Thyroid gland (tissue), 4 donors: Measurements from ENCODE around the gene SUCNR1. TPM values are rescaled to one million over a fixed set of nuclear protein-coding genes. Genes with fewer than 3 reads are reported as not detected.

ENCODE experiments used
- DNase-seq, 2 donors: peaks; one replicate each; pipeline ENCODE4 v3.0.0-alpha.2; 2019
- H3K27ac ChIP-seq, 3 donors: fragments of 200-600 bp; sonication (generic); 1 replicate in 2 of 3; 2 replicates in 1 of 3; pipeline ENCODE4 v1.5.1; 2016 to 2019; ENCODE audit warnings: mild to moderate bottlenecking in 1 of 3, moderate library complexity in 1 of 3
- H3K27me3 ChIP-seq: fragments of 200-600 bp; sonication (generic); one replicate; pipeline ENCODE4 v1.5.1; 2019
- H3K36me3 ChIP-seq, 2 donors: fragments of 200-600 bp; sonication (generic); one replicate each; pipeline ENCODE4 v1.5.1; 2016 to 2019
- H3K4me1 ChIP-seq, 2 donors: fragments of 200-600 bp; sonication (generic); one replicate each; pipeline ENCODE4 v1.5.1; 2017 to 2019
- H3K4me3 ChIP-seq, 3 donors: fragments of 200-600 bp; sonication (generic); replicated peaks in 1 of 3; 1 replicate in 2 of 3; 2 replicates in 1 of 3; pipeline ENCODE4 v1.5.1; 2016; ENCODE audit warnings: mild to moderate bottlenecking in 1 of 3
- H3K9me3 ChIP-seq: fragments of 200-600 bp; sonication (generic); one replicate; pipeline ENCODE4 v1.5.1; 2017
- POLR2A ChIP-seq, 2 donors: fragments of 450-650 bp; IDR thresholded peaks; one replicate each; pipeline ENCODE4 v1.6.1; 2017; ENCODE audit warnings: antibody characterized with exemption in 2 of 2, mild to moderate bottlenecking in 2 of 2, moderate library complexity in 1 of 2
- WGBS, 2 donors: methylation state at CpG; one replicate each; pipeline ENCODE4 v1.1.5; 2017; 5-methylcytosine and 5-hydroxymethylcytosine counted together
- intact Hi-C: fragments of 100-400 bp; cut with DNase I; formaldehyde crosslinking; loops from one replicate; pipeline ENCODE4 v1.15.1; 2023
- total RNA-seq, 4 donors: library from RNA; depleted of rRNA; stranded (reverse); fragments of >200 nt; gene quantifications; one replicate each; pipeline ENCODE4 v1.2.3, GENCODE V29; 2016
- TF ChIP-seq, protein P1 (sequence below), 6 experiments: fragments of 200-600 bp in 3 of 6; fragments of 450-650 bp in 3 of 6; sonication (generic) in 3 of 6; IDR thresholded peaks; one replicate each; pipeline ENCODE4 v1.5.1; 2016 to 2019; ENCODE audit warnings: antibody characterized with exemption in 6 of 6, mild to moderate bottlenecking in 2 of 6, inconsistent platforms in 1 of 6, moderate library complexity in 1 of 6

Gene SUCNR1
- total RNA-seq, 4 donors from 2014 or later = 9.0 to 12.4 (median 10.4) TPM

DNA sequence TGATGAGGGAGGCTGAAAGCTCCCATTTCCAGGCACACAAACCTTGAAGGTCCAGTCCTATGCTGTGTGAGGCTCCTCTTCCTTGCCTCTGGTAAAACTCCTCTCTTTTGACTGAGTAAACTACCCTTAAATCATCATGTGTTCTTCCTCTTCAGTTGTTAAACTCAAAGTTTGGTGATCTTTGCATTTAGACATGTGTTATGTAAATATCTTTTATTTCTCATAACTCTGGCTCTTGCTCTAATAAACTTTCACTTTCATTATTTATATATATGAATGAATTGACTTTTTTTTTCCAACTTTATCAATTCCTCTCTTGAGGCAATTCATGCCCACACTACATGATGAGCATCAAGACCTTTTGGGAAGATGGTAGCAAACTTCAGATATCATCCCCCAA, 26.6 kb downstream of the SUCNR1 start:
- Histone ChIP-seq H3K9me3 (no peaks in the 10 kb centered on the region), H3K4me1 (peaks cover 0 to 5% of the 10 kb centered on the region in 2 donors), H3K27ac (no peak overlapping the region), H3K4me3 (no peak overlapping the region), H3K27me3 (no peaks in the 10 kb centered on the region), H3K36me3 (no peaks in the 10 kb centered on the region)
- no peak for TF ChIP-seq POLR2A (IDR thresholded peaks at IDR 0.05)
- TF ChIP-seq, protein P1, sequence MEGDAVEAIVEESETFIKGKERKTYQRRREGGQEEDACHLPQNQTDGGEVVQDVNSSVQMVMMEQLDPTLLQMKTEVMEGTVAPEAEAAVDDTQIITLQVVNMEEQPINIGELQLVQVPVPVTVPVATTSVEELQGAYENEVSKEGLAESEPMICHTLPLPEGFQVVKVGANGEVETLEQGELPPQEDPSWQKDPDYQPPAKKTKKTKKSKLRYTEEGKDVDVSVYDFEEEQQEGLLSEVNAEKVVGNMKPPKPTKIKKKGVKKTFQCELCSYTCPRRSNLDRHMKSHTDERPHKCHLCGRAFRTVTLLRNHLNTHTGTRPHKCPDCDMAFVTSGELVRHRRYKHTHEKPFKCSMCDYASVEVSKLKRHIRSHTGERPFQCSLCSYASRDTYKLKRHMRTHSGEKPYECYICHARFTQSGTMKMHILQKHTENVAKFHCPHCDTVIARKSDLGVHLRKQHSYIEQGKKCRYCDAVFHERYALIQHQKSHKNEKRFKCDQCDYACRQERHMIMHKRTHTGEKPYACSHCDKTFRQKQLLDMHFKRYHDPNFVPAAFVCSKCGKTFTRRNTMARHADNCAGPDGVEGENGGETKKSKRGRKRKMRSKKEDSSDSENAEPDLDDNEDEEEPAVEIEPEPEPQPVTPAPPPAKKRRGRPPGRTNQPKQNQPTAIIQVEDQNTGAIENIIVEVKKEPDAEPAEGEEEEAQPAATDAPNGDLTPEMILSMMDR (IDR thresholded peaks at IDR 0.05) = no peak
- no peak for DNase-seq
- intact Hi-C loops = no loop called here

DNA sequence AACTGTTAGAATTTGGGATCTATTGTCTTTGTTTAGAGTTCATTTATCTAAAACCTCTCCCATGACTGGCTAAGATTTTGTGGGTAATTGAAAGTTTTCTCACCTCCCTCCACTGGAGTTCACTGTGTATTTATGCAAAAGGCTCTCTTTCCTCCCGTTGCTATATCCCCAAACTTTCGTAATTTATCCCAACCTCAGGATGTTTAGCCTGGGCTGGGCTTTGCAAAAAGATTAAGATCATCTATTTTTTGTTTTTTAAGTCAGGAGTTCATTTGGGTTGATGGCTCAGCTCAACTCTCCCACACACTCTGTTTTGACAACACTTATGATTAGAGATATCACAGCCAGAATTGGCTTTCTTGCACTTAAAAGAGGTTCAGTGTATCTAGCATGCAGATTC, 27.0 kb downstream of the SUCNR1 start:
- no peak for DNase-seq
- peak overlapping the region in 1 of 3 donors; percentile 60 for H3K27ac ChIP-seq
- WGBS, 2 donors = 33 to 42% methylated on average over 2 of the region's 2 CpGs
- H3K4me3 ChIP-seq = no peak overlapping the region
- intact Hi-C loops = no loop called here
- H3K36me3 ChIP-seq = no peaks in the 10 kb centered on the region
- TF ChIP-seq, protein P1 (IDR thresholded peaks at IDR 0.05) = no peak
- no peak for TF ChIP-seq POLR2A (IDR thresholded peaks at IDR 0.05)
- H3K9me3 ChIP-seq = no peaks in the 10 kb centered on the region
- peaks cover 0 to 5% of the 10 kb centered on the region in 2 donors for H3K4me1 ChIP-seq
- H3K27me3 ChIP-seq = no peaks in the 10 kb centered on the region

DNA sequence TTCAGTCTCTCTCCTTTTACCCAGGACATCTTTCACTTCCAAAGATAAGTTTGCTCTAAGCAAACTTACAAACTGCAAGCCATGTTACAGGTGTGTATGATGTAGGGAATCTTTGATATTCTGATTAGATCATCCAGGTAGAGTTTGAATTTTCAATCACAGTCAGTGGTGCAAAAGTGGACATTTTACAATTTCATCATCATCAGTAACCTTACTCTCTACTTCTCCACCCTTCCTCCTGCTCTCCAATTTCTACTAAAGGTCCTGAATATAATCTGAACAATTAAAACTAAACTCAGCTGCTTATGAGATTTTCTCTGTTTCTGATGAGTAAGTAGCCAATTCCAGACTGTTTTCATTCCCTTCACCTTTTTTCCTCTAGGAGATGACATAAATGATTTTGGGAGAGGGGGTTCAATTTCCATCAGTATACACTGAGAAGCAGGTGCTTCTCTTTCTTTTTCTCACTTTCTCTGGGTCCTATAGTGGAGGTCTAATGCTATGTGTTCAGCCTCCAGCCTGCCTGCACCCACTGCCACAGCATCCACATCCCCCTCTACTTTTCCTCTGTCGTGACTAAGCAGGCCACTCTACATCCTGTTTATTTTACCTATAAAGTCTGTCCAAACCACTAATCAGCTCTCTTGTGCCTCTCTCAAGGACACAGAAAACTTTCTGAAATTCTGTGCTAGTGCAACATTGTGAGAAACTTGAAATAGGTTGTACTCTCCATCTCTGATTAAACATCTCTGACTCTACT, 27.6 kb downstream of the SUCNR1 start:
- no peaks in the 10 kb centered on the region for H3K36me3 ChIP-seq
- no peak overlapping the region for H3K4me3 ChIP-seq
- H3K27ac ChIP-seq = peak overlapping the region in 1 of 3 donors; percentile 60
- TF ChIP-seq POLR2A (IDR thresholded peaks at IDR 0.05) = no peak
- TF ChIP-seq, protein P1 (IDR thresholded peaks at IDR 0.05) = no peak
- intact Hi-C loops = no loop called here
- H3K27me3 ChIP-seq = no peaks in the 10 kb centered on the region
- 10 to 15% methylated on average over 1 of the region's 1 CpG for WGBS, 2 donors
- peaks cover 0 to 5% of the 10 kb centered on the region in 2 donors for H3K4me1 ChIP-seq
- no peak for DNase-seq
- no peaks in the 10 kb centered on the region for H3K9me3 ChIP-seq

DNA sequence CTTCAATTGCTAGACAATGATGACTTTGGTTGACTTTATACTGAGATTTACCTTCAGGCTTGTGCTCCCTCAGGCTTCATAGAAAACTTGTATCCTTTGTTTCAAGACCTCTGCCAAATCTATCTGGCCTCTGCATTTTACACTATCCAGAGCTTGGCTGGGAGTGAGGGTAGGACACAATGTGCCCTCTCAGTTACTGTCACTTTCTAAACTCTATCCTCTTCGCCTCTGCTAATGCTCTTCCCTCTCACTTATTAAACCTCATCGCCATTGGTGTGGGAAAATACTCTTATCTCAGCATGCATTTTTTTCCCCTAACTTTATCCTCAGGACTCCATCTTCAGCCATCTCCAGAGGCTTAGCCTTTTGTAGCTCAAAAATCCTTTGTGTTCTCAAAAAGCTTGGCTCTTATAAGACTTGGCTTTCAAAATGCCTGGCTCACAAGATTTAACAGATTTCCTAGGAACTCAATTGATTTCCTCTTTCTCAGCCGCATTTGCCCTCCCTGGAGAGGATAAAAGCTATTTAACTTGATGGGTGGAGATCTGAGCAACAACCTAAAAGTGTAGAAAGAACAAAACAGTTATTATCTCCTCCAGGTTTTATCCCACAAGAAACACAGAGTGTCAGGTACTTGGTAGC, 28.3 kb downstream of the SUCNR1 start:
- H3K27ac ChIP-seq = peak overlapping the region; percentile 21 to 60 (median 24)
- no peaks in the 10 kb centered on the region for H3K36me3 ChIP-seq
- 27 to 37% methylated on average over 3 of the region's 3 CpGs for WGBS, 2 donors
- no peak for DNase-seq
- no peaks in the 10 kb centered on the region for H3K9me3 ChIP-seq
- H3K27me3 ChIP-seq = no peaks in the 10 kb centered on the region
- intact Hi-C loops = no loop called here
- H3K4me3 ChIP-seq = no peak overlapping the region
- H3K4me1 ChIP-seq = peaks cover 0 to 5% of the 10 kb centered on the region in 2 donors
- TF ChIP-seq, protein P1 (IDR thresholded peaks at IDR 0.05) = no peak
- no peak for TF ChIP-seq POLR2A (IDR thresholded peaks at IDR 0.05)

DNA sequence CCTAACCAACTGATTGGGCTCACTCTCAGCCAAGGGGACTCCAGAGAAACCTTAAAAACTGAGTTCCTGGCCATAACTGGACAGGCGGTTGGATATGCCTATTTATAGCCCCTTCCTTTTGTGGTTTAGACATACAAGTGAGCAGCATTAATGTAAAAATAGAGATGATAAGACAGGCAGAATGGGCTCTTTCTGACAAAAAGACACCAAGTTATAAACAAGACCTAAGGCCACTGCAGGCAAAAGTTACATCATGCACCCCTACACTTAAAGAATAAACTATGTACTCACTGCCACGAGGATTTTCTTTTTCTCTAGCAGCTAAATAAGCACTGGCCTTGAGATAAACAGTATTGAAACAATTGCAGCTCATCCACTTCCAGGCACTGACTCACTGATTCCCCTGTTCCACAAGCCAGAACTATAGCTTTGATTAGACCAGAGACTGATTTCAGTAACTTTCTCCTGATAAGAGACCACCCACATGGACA, 30.1 kb downstream of the SUCNR1 start:
- intact Hi-C loops = no loop called here
- TF ChIP-seq, protein P1 (IDR thresholded peaks at IDR 0.05) = no peak
- TF ChIP-seq POLR2A (IDR thresholded peaks at IDR 0.05) = no peak
- Histone ChIP-seq H3K9me3 (no peaks in the 10 kb centered on the region), H3K36me3 (no peaks in the 10 kb centered on the region), H3K27ac (peak overlapping the region in 1 of 3 donors; percentile 60), H3K4me3 (no peak overlapping the region), H3K4me1 (peaks cover 0 to 5% of the 10 kb centered on the region in 2 donors), H3K27me3 (no peaks in the 10 kb centered on the region)
- WGBS, 2 donors = 32 to 41% methylated on average over 2 of the region's 2 CpGs
- DNase-seq = no peak
